Fibroblast of the aortic adventitia (primary cell): ENCODE measurements around the gene KCNA5. TPM values are rescaled to one million over a fixed set of nuclear protein-coding genes. Genes with fewer than 3 reads are reported as not detected.

ENCODE experiments used
- DNase-seq: peaks from one replicate; pipeline ENCODE4 v3.0.0-alpha.2; 2010; ENCODE audit warnings: low read depth
- H3K4me3 ChIP-seq: 2 replicates; pipeline ENCODE4 v1.5.1; 2011; ENCODE audit warnings: low read depth, mild to moderate bottlenecking, control low read depth, low read length, moderate library complexity
- total RNA-seq: library from RNA; depleted of rRNA; stranded (reverse); fragments of >200 nt; gene quantifications from 2 replicates; pipeline ENCODE4 v1.2.3, GENCODE V29; 2012; ENCODE audit warnings: low replicate concordance
- TF ChIP-seq, protein P1 (sequence below): IDR thresholded peaks from 2 replicates; pipeline ENCODE4 v1.5.1; 2011; ENCODE audit warnings: mild to moderate bottlenecking, low read length, control low read depth, inconsistent platforms; ENCODE audit not compliant: insufficient read depth

Gene KCNA5
- total RNA-seq, 1 donor, result not detected

- TF ChIP-seq, protein P1, sequence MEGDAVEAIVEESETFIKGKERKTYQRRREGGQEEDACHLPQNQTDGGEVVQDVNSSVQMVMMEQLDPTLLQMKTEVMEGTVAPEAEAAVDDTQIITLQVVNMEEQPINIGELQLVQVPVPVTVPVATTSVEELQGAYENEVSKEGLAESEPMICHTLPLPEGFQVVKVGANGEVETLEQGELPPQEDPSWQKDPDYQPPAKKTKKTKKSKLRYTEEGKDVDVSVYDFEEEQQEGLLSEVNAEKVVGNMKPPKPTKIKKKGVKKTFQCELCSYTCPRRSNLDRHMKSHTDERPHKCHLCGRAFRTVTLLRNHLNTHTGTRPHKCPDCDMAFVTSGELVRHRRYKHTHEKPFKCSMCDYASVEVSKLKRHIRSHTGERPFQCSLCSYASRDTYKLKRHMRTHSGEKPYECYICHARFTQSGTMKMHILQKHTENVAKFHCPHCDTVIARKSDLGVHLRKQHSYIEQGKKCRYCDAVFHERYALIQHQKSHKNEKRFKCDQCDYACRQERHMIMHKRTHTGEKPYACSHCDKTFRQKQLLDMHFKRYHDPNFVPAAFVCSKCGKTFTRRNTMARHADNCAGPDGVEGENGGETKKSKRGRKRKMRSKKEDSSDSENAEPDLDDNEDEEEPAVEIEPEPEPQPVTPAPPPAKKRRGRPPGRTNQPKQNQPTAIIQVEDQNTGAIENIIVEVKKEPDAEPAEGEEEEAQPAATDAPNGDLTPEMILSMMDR, result no peak
- H3K4me3 ChIP-seq, result no peak overlapping the region
- DNase-seq, result no peak
Observed at GRCh38 chr12:5039815-5040214, 3.9 kb upstream of the KCNA5 start.

DNA sequence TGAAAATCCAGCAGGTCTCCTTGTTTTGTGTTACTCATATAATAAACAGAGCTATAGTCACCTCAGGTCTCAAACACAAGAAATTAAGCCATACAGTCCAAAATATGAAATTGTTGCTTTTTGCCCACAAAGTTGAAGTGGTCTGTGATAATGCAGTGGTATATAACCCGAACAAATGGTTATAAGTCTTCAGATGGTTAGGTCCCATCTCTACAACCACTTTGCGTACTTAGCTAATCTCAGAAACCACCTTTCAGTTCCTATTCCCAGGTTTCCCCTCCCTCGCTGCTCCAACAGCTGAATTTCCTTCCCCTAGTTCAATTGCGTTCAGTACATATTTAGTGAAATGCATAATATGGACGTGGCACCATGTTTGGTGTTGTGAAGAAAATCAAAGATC is 3.3 kb upstream of the KCNA5 start:
- DNase-seq, result no peak
- no peak overlapping the region for H3K4me3 ChIP-seq
- TF ChIP-seq, protein P1, result no peak

DNA sequence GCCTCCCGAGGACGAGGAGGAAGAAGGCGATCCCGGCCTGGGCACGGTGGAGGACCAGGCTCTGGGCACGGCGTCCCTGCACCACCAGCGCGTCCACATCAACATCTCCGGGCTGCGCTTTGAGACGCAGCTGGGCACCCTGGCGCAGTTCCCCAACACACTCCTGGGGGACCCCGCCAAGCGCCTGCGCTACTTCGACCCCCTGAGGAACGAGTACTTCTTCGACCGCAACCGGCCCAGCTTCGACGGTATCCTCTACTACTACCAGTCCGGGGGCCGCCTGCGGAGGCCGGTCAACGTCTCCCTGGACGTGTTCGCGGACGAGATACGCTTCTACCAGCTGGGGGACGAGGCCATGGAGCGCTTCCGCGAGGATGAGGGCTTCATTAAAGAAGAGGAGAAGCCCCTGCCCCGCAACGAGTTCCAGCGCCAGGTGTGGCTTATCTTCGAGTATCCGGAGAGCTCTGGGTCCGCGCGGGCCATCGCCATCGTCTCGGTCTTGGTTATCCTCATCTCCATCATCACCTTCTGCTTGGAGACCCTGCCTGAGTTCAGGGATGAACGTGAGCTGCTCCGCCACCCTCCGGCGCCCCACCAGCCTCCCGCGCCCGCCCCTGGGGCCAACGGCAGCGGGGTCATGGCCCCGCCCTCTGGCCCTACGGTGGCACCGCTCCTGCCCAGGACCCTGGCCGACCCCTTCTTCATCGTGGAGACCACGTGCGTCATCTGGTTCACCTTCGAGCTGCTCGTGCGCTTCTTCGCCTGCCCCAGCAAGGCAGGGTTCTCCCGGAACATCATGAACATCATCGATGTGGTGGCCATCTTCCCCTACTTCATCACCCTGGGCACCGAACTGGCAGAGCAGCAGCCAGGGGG is 979 bp downstream of the KCNA5 start:
- no peak for DNase-seq
- TF ChIP-seq, protein P1, result no peak
- no peak overlapping the region for H3K4me3 ChIP-seq

DNA sequence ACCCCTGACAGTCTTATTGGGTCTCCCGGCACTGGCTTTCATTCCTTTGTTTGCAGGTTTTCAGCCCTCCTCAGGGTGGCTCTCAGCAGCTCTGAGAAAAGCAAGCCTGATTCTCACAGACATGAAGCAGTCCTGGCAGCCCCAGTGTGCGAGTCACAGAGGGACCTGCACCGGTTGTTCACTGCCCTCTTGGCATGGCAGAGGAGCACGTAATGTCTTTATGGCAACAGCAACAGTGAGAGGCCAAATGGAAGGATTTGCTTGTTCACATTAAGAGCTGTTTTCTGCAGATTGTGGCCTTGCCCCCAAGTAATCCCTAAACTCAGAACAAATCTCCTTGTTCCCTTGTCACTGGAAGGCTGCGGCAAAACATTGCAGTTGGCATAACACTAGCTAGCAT is 3.4 kb downstream of the KCNA5 start:
- TF ChIP-seq, protein P1, result no peak
- DNase-seq, result no peak
- no peak overlapping the region for H3K4me3 ChIP-seq

DNA sequence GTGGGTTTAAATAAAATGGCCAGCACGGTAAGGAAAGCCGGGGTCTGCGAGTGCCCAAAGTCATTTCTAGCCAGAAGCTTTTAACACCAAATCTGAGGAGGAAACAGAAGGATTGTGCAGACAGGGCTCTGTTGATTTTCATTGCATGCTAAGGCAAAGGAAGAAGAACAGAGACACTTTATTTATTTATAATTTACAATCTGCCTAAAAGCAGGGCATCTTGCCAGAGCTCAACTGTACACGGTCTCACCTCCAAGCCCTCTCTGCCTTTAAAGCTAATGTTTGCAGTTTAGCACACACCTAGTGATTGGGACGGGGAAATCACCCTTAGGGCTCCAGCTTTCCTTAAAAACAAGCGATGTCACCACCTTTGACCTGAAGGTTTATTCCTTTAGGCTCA is 4.0 kb downstream of the KCNA5 start:
- TF ChIP-seq, protein P1, result no peak
- DNase-seq, result no peak
- no peak overlapping the region for H3K4me3 ChIP-seq

- DNase-seq, result no peak
- TF ChIP-seq, protein P1, result no peak
- H3K4me3 ChIP-seq, result no peak overlapping the region
Observed at GRCh38 chr12:5050542-5050941, 6.9 kb downstream of the KCNA5 start.
